ENCODE data around the gene TMEM250. TPM values are rescaled to one million over a fixed set of nuclear protein-coding genes. Genes with fewer than 3 reads are reported as not detected.

TMEM250 gene
- total and polyA plus RNA-seq, 2 donors from 2014 or later = 22.2 to 33.1 TPM

DNA sequence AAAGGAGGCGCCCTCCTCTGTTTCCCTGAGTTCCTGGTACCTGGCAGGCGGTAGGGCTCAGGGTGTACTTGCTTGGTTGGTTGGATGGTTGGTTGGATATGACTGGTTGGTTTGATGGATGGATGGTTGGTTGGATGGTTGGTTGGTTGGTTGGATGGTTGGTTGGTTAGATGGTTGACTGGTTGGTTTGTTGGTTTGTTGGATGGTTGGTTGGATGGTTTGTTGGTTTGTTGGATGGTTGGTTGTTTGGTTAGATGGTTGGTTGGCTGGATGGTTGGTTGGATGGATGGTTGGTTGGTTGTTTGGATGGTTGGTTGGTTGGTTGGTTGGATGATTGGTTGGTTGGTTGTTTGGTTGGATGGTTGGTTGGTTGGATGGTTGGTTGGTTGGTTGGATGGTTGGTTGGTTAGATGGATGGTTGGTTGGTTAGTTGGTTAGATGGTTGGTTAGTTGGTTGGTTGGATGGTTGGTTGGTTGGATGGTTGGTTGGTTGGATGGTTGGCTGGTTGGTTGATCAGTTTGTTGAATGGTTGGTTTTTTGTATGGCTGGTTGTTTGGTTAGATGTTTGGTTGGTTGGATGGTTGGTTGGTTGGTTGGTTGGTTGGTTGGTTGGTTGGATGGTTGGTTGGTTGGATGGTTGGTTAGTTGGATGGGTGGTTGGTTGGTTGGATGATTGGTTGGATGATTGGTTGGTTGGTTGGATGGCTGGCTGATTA, 6.5 kb upstream of the TMEM250 start:
- Histone ChIP-seq H3K9ac (ENCODE audit: low read length in 3 of 3) (no peak overlapping the region), H3K27me3 (ENCODE audit: control insufficient read depth, insufficient read depth, low read length) (peaks cover 7% of the 10 kb centered on the region), H3K4me1 (ENCODE audit: control insufficient read depth in 2 of 3, insufficient read depth in 2 of 3, low read depth in 1 of 3, low read length in 3 of 3) (peaks cover 0 to 6% (median 0%) of the 10 kb centered on the region in 3 donors), H3K36me3 (ENCODE audit: control insufficient read depth in 2 of 3, insufficient read depth in 3 of 3, low read length in 3 of 3) (no peaks in the 10 kb centered on the region), H3K9me3 (ENCODE audit: control insufficient read depth in 2 of 3, insufficient read depth in 1 of 3, low read length in 3 of 3) (no peaks in the 10 kb centered on the region), H3K27ac (ENCODE audit: low read depth in 2 of 2, low read length in 2 of 2) (no peak overlapping the region), H3K4me3 (ENCODE audit: low read length in 3 of 3) (no peak overlapping the region)
- FAIRE-seq (no peak), DNase-seq (no peak)
- TF ChIP-seq, protein P1, sequence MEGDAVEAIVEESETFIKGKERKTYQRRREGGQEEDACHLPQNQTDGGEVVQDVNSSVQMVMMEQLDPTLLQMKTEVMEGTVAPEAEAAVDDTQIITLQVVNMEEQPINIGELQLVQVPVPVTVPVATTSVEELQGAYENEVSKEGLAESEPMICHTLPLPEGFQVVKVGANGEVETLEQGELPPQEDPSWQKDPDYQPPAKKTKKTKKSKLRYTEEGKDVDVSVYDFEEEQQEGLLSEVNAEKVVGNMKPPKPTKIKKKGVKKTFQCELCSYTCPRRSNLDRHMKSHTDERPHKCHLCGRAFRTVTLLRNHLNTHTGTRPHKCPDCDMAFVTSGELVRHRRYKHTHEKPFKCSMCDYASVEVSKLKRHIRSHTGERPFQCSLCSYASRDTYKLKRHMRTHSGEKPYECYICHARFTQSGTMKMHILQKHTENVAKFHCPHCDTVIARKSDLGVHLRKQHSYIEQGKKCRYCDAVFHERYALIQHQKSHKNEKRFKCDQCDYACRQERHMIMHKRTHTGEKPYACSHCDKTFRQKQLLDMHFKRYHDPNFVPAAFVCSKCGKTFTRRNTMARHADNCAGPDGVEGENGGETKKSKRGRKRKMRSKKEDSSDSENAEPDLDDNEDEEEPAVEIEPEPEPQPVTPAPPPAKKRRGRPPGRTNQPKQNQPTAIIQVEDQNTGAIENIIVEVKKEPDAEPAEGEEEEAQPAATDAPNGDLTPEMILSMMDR (IDR thresholded peaks at IDR 0.05; ENCODE audit: borderline replicate concordance, extremely low read depth, insufficient read depth) = no peak
- intact Hi-C loops (cut with DNase I) = loop anchor here (5.0 kb wide), 1 partner anchor 158 kb away; no protein-coding TSS in a partner anchor

DNA sequence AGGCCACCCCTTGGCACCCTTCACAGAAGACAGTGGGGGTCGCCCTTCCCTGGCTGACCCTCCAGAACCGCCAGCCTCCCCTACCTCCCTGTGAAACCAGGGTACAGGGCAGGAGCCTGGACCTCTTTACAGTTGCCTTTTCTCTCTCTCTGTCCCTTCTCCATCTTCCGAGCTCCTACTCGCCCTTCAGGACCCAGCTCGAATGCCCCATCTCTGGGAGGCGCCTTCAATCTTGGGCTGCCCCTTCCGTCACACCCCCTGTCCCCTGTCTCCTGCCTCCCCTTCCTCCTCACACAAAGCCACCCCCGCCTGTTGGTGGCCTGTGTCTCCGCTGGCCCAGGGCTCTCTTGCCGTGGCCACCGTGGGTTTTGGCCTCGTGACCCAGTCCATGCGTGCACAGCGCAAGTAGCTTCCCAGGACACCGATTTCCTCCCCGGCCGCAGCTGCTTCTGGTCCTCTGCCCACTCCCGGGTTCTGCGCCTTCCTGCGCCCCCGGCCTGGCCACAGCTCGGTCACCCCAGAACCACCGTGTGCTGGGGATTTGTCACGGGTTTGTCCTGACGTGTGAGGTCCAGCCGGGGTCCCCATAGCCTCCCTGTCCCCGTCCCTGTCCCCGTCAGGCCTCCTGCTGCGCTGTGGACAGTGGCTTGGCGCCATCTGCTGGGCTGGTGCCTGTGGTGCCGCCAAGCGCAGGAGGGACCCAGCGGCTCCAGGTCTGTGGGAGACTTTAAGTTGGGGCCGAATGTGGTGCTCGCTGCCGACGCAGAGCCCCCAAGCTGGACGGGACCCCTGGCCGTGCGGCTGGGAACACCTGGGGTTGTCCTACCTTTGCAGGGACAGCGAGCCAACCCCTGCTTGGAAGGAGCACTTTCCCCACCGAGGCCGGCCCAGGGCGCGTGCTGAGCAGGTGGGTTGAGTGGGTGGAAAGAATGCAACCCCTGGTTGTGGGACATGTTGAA, 4.0 kb upstream of the TMEM250 start:
- Histone ChIP-seq H3K4me3 (ENCODE audit: low read length in 3 of 3) (no peak overlapping the region), H3K27ac (ENCODE audit: low read depth in 2 of 2, low read length in 2 of 2) (no peak overlapping the region), H3K36me3 (ENCODE audit: control insufficient read depth in 2 of 3, insufficient read depth in 3 of 3, low read length in 3 of 3) (no peaks in the 10 kb centered on the region), H3K4me1 (ENCODE audit: control insufficient read depth in 2 of 3, insufficient read depth in 2 of 3, low read depth in 1 of 3, low read length in 3 of 3) (peaks cover 0 to 11% (median 0%) of the 10 kb centered on the region in 3 donors), H3K27me3 (ENCODE audit: control insufficient read depth, insufficient read depth, low read length) (peaks cover 2% of the 10 kb centered on the region), H3K9ac (ENCODE audit: low read length in 3 of 3) (peak overlapping the region in 1 of 3 donors; percentile 46), H3K9me3 (ENCODE audit: control insufficient read depth in 2 of 3, insufficient read depth in 1 of 3, low read length in 3 of 3) (no peaks in the 10 kb centered on the region)
- FAIRE-seq (no peak), DNase-seq (peak in 4 of 5 donors; percentile 70 to 80 (median 75))
- TF ChIP-seq, protein P1 (IDR thresholded peaks at IDR 0.05; ENCODE audit: borderline replicate concordance, extremely low read depth, insufficient read depth) = peak; percentile 98
- intact Hi-C loops (cut with DNase I) = loop anchor here (5.0 kb wide), 1 partner anchor 155 kb away; no protein-coding TSS in a partner anchor

DNA sequence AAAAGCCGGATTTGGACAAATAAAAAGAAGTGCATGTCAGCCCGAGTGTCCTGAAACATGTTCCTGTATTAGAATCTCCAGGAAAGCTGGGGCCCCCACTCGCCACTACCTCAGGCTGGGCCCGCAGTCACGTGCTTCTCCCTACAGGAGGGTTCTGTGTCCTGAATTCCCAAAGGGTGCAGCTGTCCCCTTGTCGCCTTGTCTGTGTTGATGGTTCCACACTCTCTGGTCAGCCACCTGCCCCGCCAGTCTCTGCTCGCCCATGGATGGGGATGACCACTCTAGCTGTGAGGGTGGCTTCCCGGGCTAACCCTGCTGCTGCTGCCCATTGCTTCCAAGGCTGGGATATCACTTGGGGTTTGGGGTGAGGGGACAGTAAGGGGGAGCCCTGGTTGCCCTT, 3.1 kb upstream of the TMEM250 start:
- H3K4me1 ChIP-seq (ENCODE audit: control insufficient read depth in 2 of 3, insufficient read depth in 2 of 3, low read depth in 1 of 3, low read length in 3 of 3) = peaks cover 0 to 19% (median 0%) of the 10 kb centered on the region in 3 donors
- intact Hi-C loops (cut with DNase I) = loop anchor here (5.0 kb wide), 1 partner anchor 154 kb away; no protein-coding TSS in a partner anchor
- no peaks in the 10 kb centered on the region for H3K9me3 ChIP-seq (ENCODE audit: control insufficient read depth in 2 of 3, insufficient read depth in 1 of 3, low read length in 3 of 3)
- H3K27ac ChIP-seq (ENCODE audit: low read depth in 2 of 2, low read length in 2 of 2) = no peak overlapping the region
- H3K27me3 ChIP-seq (ENCODE audit: control insufficient read depth, insufficient read depth, low read length) = no peaks in the 10 kb centered on the region
- no peak overlapping the region for H3K9ac ChIP-seq (ENCODE audit: low read length in 3 of 3)
- no peaks in the 10 kb centered on the region for H3K36me3 ChIP-seq (ENCODE audit: control insufficient read depth in 2 of 3, insufficient read depth in 3 of 3, low read length in 3 of 3)
- FAIRE-seq (no peak), DNase-seq (no peak)
- H3K4me3 ChIP-seq (ENCODE audit: low read length in 3 of 3) = no peak overlapping the region
- TF ChIP-seq, protein P1 (IDR thresholded peaks at IDR 0.05; ENCODE audit: borderline replicate concordance, extremely low read depth, insufficient read depth) = no peak
